Thyroid gland (tissue), 4 donors: ENCODE data around the gene ITM2B.

ENCODE experiments used
- CTCF ChIP-seq, 6 experiments: fragments of 200-600 bp in 3 of 6; fragments of 450-650 bp in 3 of 6; sonication (generic) in 3 of 6; IDR thresholded peaks; one replicate each; pipeline ENCODE4 v1.5.1; 2016 to 2019; ENCODE audit warnings: antibody characterized with exemption in 6 of 6, mild to moderate bottlenecking in 2 of 6, inconsistent platforms in 1 of 6, moderate library complexity in 1 of 6
- POLR2A ChIP-seq, 2 donors: fragments of 450-650 bp; IDR thresholded peaks; one replicate each; pipeline ENCODE4 v1.6.1; 2017; ENCODE audit warnings: antibody characterized with exemption in 2 of 2, mild to moderate bottlenecking in 2 of 2, moderate library complexity in 1 of 2

- TF ChIP-seq CTCF (IDR thresholded peaks at IDR 0.05): no peak
- TF ChIP-seq POLR2A (IDR thresholded peaks at IDR 0.05): no peak
Measured at GRCh38 chr13:48201044-48201443, 32.0 kb upstream of the ITM2B start.
